GM23338 (cell line): Measurements from ENCODE around the gene SND1. TPM values are rescaled to one million over a fixed set of nuclear protein-coding genes. Genes with fewer than 3 reads are reported as not detected.

ENCODE experiments used
- ATAC-seq: fragments of 200-7000 bp; cut with Tn5 transposase; 3 replicates; pipeline ENCODE4 v1.9.1; 2020
- DNase-seq: peaks from one replicate; pipeline ENCODE4 v3.0.0-alpha.2; 2015; ENCODE audit warnings: low spot score
- H2AFZ ChIP-seq: fragments of 200-600 bp; sonication (generic); 2 replicates; pipeline ENCODE4 v1.8.0; 2016; ENCODE audit warnings: antibody characterized with exemption, mild to moderate bottlenecking, moderate library complexity
- H3F3A ChIP-seq: fragments of 200-600 bp; sonication (generic); replicated peaks from 2 replicates; pipeline ENCODE4 v1.8.0; 2017; ENCODE audit warnings: antibody characterized with exemption, mixed run types, low read depth
- H3K27ac ChIP-seq: fragments of 200-600 bp; sonication (generic); 2 replicates; pipeline ENCODE4 v1.6.1; 2016; ENCODE audit warnings: low read depth
- H3K27me3 ChIP-seq: fragments of 200-600 bp; sonication (generic); 2 replicates; pipeline ENCODE4 v1.8.0; 2016; ENCODE audit warnings: mild to moderate bottlenecking, mixed run types, moderate library complexity; ENCODE audit not compliant: insufficient read depth
- H3K36me3 ChIP-seq: fragments of 200-600 bp; sonication (generic); 2 replicates; pipeline ENCODE4 v1.8.0; 2016; ENCODE audit warnings: mild to moderate bottlenecking; ENCODE audit not compliant: insufficient read depth
- H3K4me1 ChIP-seq: fragments of 200-600 bp; sonication (generic); 2 replicates; pipeline ENCODE4 v1.8.0; 2016; ENCODE audit warnings: mild to moderate bottlenecking, moderate library complexity; ENCODE audit not compliant: insufficient read depth
- H3K4me2 ChIP-seq: fragments of 200-600 bp; sonication (generic); 2 replicates; pipeline ENCODE4 v1.7.1; 2017; ENCODE audit warnings: mixed run types
- H3K4me3 ChIP-seq: fragments of 200-600 bp; sonication (generic); 2 replicates; pipeline ENCODE4 v1.6.1; 2016; ENCODE audit warnings: mixed run types
- H3K79me2 ChIP-seq: fragments of 200-600 bp; sonication (generic); replicated peaks from 2 replicates; pipeline ENCODE4 v1.8.0; 2017; ENCODE audit warnings: mild to moderate bottlenecking; ENCODE audit not compliant: insufficient read depth
- H3K9me2 ChIP-seq: fragments of 200-600 bp; sonication (generic); 2 replicates; pipeline ENCODE4 v1.8.0; 2017; ENCODE audit not compliant: insufficient read depth
- H4K20me1 ChIP-seq: fragments of 200-600 bp; sonication (generic); replicated peaks from 2 replicates; pipeline ENCODE4 v1.8.0; 2017; ENCODE audit warnings: mild to moderate bottlenecking; ENCODE audit not compliant: insufficient read depth
- H3K27ac Mint-ChIP-seq: 2 replicates; pipeline ENCODE4 v1.8.0; 2020; ENCODE audit warnings: inconsistent platforms, mild to moderate bottlenecking, moderate library complexity, mixed read lengths
- H3K27me3 Mint-ChIP-seq: 3 replicates; pipeline ENCODE4 v1.8.0; 2022; ENCODE audit warnings: low read depth, mild to moderate bottlenecking, moderate library complexity, mixed read lengths, inconsistent platforms; ENCODE audit not compliant: insufficient read depth, poor library complexity
- H3K36me3 Mint-ChIP-seq: 3 replicates; pipeline ENCODE4 v1.8.0; 2021; ENCODE audit warnings: low read depth, mild to moderate bottlenecking, inconsistent platforms, moderate library complexity, mixed read lengths
- H3K4me1 Mint-ChIP-seq: 3 replicates; pipeline ENCODE4 v1.8.0; 2020; ENCODE audit warnings: mild to moderate bottlenecking, inconsistent platforms, mixed read lengths
- H3K4me3 Mint-ChIP-seq: 3 replicates; pipeline ENCODE4 v1.8.0; 2021; ENCODE audit warnings: moderate library complexity, mild to moderate bottlenecking, inconsistent platforms, mixed read lengths
- H3K9me3 Mint-ChIP-seq: 3 replicates; pipeline ENCODE4 v1.8.0; 2020; ENCODE audit warnings: moderate library complexity, mild to moderate bottlenecking, inconsistent platforms, mixed read lengths
- CREB1 ChIP-seq: fragments of 250-450 bp; sonication (Bioruptor Pico); IDR thresholded peaks from 2 replicates; pipeline ENCODE4 v1.5.0; 2020; ENCODE audit warnings: low read depth, mild to moderate bottlenecking, moderate library complexity
- EZH2phosphoT487 ChIP-seq: fragments of 200-600 bp; sonication (generic); IDR thresholded peaks from one replicate; pipeline ENCODE4 v1.8.1; 2018; ENCODE audit warnings: antibody characterized with exemption; ENCODE audit not compliant: unreplicated experiment
- JUNB ChIP-seq: IDR thresholded peaks from one replicate; pipeline ENCODE4 v1.6.1; 2016; ENCODE audit warnings: antibody characterized with exemption; ENCODE audit not compliant: unreplicated experiment
- NANOG ChIP-seq: IDR thresholded peaks from 2 replicates; pipeline ENCODE4 v1.6.1; 2016; ENCODE audit warnings: antibody characterized with exemption, borderline replicate concordance
- REST ChIP-seq: IDR thresholded peaks from one replicate; pipeline ENCODE4 v1.6.1; 2018; ENCODE audit warnings: antibody characterized with exemption; ENCODE audit not compliant: unreplicated experiment
- ZNF331 ChIP-seq: fragments of 250-450 bp; sonication (Bioruptor Pico); IDR thresholded peaks from 2 replicates; pipeline ENCODE4 v1.5.0; 2020; ENCODE audit warnings: low read depth, mild to moderate bottlenecking, moderate library complexity
- ZNF462 ChIP-seq: fragments of 250-450 bp; sonication (Bioruptor Pico); IDR thresholded peaks from 2 replicates; pipeline ENCODE4 v1.5.0; 2020; ENCODE audit warnings: mild to moderate bottlenecking, moderate library complexity
- polyA plus RNA-seq: library from polyadenylated mRNA; unstranded; fragments of >200 nt; fragmentation: Nextera tagmentation; extraction: Ambion mirVana; gene quantifications from 2 replicates; pipeline ENCODE4 v1.2.1, GENCODE V29; 2016
- total RNA-seq: library from RNA; depleted of rRNA; stranded (reverse); fragments of >200 nt; shearing (Covaris generic); gene quantifications from 2 replicates; pipeline ENCODE4 v1.2.3, GENCODE V29; 2014

SND1 gene
- total and polyA plus RNA-seq, 2 experiments from 2014 or later, result 107 to 254 TPM

- H3K79me2 ChIP-seq, result peaks cover 39% of the 10 kb centered on the region
- peak; percentile 77 for DNase-seq
- H3K4me3 ChIP-seq, result peak overlapping the region; percentile 64
- H3K4me1 ChIP-seq, result peaks cover 36% of the 10 kb centered on the region
- TF ChIP-seq REST (no peak), ZNF462 (CRISPR knock-in tag) (no peak), JUNB (no peak), NANOG (no peak), EZH2phosphoT487 (no peak), CREB1 (no peak), ZNF331 (CRISPR knock-in tag) (no peak)
- no peaks in the 10 kb centered on the region for H3K27me3 ChIP-seq
- peak overlapping the region; percentile 83 for H3K4me2 ChIP-seq
- peak overlapping the region; percentile 99; the same call in 1 of the 2 replicates for H3K27ac Mint-ChIP-seq
- H3K9me3 Mint-ChIP-seq, result no peaks in the 10 kb centered on the region; the same call in 2 of the 3 replicates
- no peak overlapping the region; the same call in 1 of the 3 replicates for H3K4me3 Mint-ChIP-seq
- H3F3A ChIP-seq, result no peaks in the 10 kb centered on the region
- peaks cover 12% of the 10 kb centered on the region for H3K36me3 Mint-ChIP-seq
- peak overlapping the region; percentile 96 for H3K27ac ChIP-seq
- ATAC-seq, result peak; percentile 42
- peak overlapping the region; percentile 50 for H2AFZ ChIP-seq
- H3K4me1 Mint-ChIP-seq, result peaks cover 34% of the 10 kb centered on the region
- no peaks in the 10 kb centered on the region for H3K9me2 ChIP-seq
- peaks cover 4% of the 10 kb centered on the region for H3K27me3 Mint-ChIP-seq
- no peaks in the 10 kb centered on the region for H3K36me3 ChIP-seq
- peaks cover 34% of the 10 kb centered on the region for H4K20me1 ChIP-seq
Measured at GRCh38 chr7:127650847-127651555, 993 bp upstream of the SND1 start.
